SK-N-SH (cell line): Measurements from ENCODE around the gene BEND3. TPM values are rescaled to one million over a fixed set of nuclear protein-coding genes. Genes with fewer than 3 reads are reported as not detected.

Source experiments
- CTCF ChIA-PET: fragments of 300-600, 350-600 bp; formaldehyde crosslinking; extraction: SDS; loops from one replicate; lab custom pipeline; 2021; lab: Yijun Ruan, JAX
- POLR2A ChIA-PET: fragments of 350-600 bp; sonication (Branson Sonifier 250); formaldehyde crosslinking; extraction: SDS; loops from one replicate; lab custom pipeline; 2020; ENCODE audit warnings: antibody characterized with exemption, inconsistent platforms; lab: Yijun Ruan, JAX
- DNase-seq: peaks from one replicate; pipeline ENCODE4 v3.0.0; 2012
- H2AFZ ChIP-seq: fragments of 200-600 bp; sonication (generic); 2 replicates; pipeline ENCODE4 v1.8.1; 2016; ENCODE audit warnings: antibody characterized with exemption, mild to moderate bottlenecking, low read depth
- H3F3A ChIP-seq: fragments of 200-600 bp; sonication (generic); replicated peaks from 2 replicates; pipeline ENCODE3; 2016; ENCODE audit warnings: antibody characterized with exemption, mild to moderate bottlenecking; ENCODE audit not compliant: insufficient read depth
- H3K27ac ChIP-seq, 2 experiments: fragments of 200-500 bp in 1 of 2; fragments of 200-600 bp in 1 of 2; sonication (Bioruptor generic) in 1 of 2; sonication (generic), shearing (Covaris generic) in 1 of 2; 2 replicates each; pipeline versions ENCODE4 v1.5.1 to v1.6.1; 2014 to 2016; ENCODE audit warnings: low read depth in 2 of 2, inconsistent platforms in 1 of 2, low read length in 1 of 2, mild to moderate bottlenecking in 1 of 2, mixed read lengths in 1 of 2
- H3K27me3 ChIP-seq: fragments of 200-600 bp; sonication (generic), shearing (Covaris generic); 2 replicates; pipeline ENCODE4 v1.6.1; 2016; ENCODE audit warnings: mixed run types; ENCODE audit not compliant: insufficient read depth
- H3K36me3 ChIP-seq, 2 experiments: fragments of 200-500 bp in 1 of 2; fragments of 200-600 bp in 1 of 2; sonication (Bioruptor generic) in 1 of 2; sonication (generic) in 1 of 2; replicated peaks in 1 of 2; 2 replicates each; pipeline versions ENCODE3 to v1.5.1; 2014 to 2016; ENCODE audit warnings: low read length in 1 of 2, mild to moderate bottlenecking in 1 of 2; ENCODE audit not compliant: insufficient read depth in 2 of 2, control insufficient read depth in 1 of 2
- H3K4me1 ChIP-seq, 2 experiments: fragments of 200-500 bp in 1 of 2; fragments of 200-600 bp in 1 of 2; sonication (Bioruptor generic) in 1 of 2; sonication (generic), shearing (Covaris generic) in 1 of 2; 2 replicates each; pipeline versions ENCODE4 v1.5.1 to v1.6.1; 2014 to 2016; ENCODE audit warnings: low read depth in 1 of 2, low read length in 1 of 2, mixed run types in 1 of 2; ENCODE audit not compliant: insufficient read depth in 2 of 2, control insufficient read depth in 1 of 2
- H3K4me2 ChIP-seq: fragments of 200-600 bp; sonication (generic), shearing (Covaris generic); 2 replicates; pipeline ENCODE4 v1.6.1; 2017; ENCODE audit warnings: mixed run types
- H3K4me3 ChIP-seq, 2 experiments: fragments of 200-500 bp in 1 of 2; fragments of 200-600 bp in 1 of 2; sonication (Bioruptor generic) in 1 of 2; sonication (generic), shearing (Covaris generic) in 1 of 2; 2 replicates each; pipeline versions ENCODE4 v1.5.1 to v1.8.1; 2014 to 2016; ENCODE audit warnings: low read depth in 2 of 2, inconsistent platforms in 1 of 2, low read length in 1 of 2, mild to moderate bottlenecking in 1 of 2, mixed read lengths in 1 of 2, moderate library complexity in 1 of 2
- H3K79me2 ChIP-seq: fragments of 200-600 bp; sonication (generic); 2 replicates; pipeline ENCODE4 v1.8.1; 2017; ENCODE audit warnings: mild to moderate bottlenecking; ENCODE audit not compliant: insufficient read depth
- H3K9ac ChIP-seq: fragments of 200-600 bp; sonication (generic); 2 replicates; pipeline ENCODE4 v1.6.1; 2017; ENCODE audit warnings: mixed run types
- H3K9me2 ChIP-seq: fragments of 200-600 bp; sonication (generic); 2 replicates; pipeline ENCODE4 v1.6.1; 2017; ENCODE audit warnings: mixed run types
- H3K9me3 ChIP-seq: fragments of 200-600 bp; sonication (generic); 2 replicates; pipeline ENCODE4 v1.6.1; 2017; ENCODE audit warnings: mixed run types, mild to moderate bottlenecking, moderate library complexity
- H4K20me1 ChIP-seq: fragments of 200-600 bp; sonication (generic); 2 replicates; pipeline ENCODE4 v1.6.1; 2017; ENCODE audit warnings: mild to moderate bottlenecking, mixed run types; ENCODE audit not compliant: insufficient read depth
- EP300 ChIP-seq, 2 experiments: IDR thresholded peaks; 2 replicates each; pipeline versions ENCODE4 v1.4.0 to v1.6.1; 2012; ENCODE audit warnings: borderline replicate concordance in 1 of 2, low read depth in 1 of 2, low read length in 1 of 2
- EZH2phosphoT487 ChIP-seq: fragments of 200-600 bp; sonication (generic); IDR thresholded peaks from 2 replicates; pipeline ENCODE4 v1.6.1; 2017; ENCODE audit warnings: low read depth, mixed run types, mild to moderate bottlenecking, antibody characterized with exemption, moderate library complexity, borderline replicate concordance
- FOSL2 ChIP-seq: IDR thresholded peaks from 2 replicates; pipeline ENCODE4 v1.4.0; 2012; ENCODE audit warnings: low read depth, mild to moderate bottlenecking, moderate library complexity, borderline replicate concordance
- GABPA ChIP-seq: IDR thresholded peaks from 2 replicates; pipeline ENCODE4 v1.4.0; 2012; ENCODE audit warnings: low read depth, mild to moderate bottlenecking
- GATA2 ChIP-seq: sonication (generic); formaldehyde crosslinking; IDR thresholded peaks from 2 replicates; pipeline ENCODE4 v1.5.0; 2020; ENCODE audit warnings: mild to moderate bottlenecking, missing genetic modification reagents
- MXI1 ChIP-seq: IDR thresholded peaks from 2 replicates; pipeline ENCODE4 v1.6.1; 2012; ENCODE audit warnings: mild to moderate bottlenecking, low read depth, low read length, improper control_type of control experiment
- POLR2AphosphoS5 ChIP-seq: IDR thresholded peaks from 2 replicates; pipeline ENCODE4 v1.6.1; 2012; ENCODE audit warnings: low read depth, low read length
- RCOR1 ChIP-seq: fragments of 150-350 bp; IDR thresholded peaks from 2 replicates; pipeline ENCODE4 v1.6.1; 2017; ENCODE audit warnings: antibody characterized with exemption, low read length
- TCF12 ChIP-seq: IDR thresholded peaks from 2 replicates; pipeline ENCODE4 v1.4.0; 2012
- WGBS: methylation state at CpG from one replicate; pipeline ENCODE4 v1.1.6; 2017; ENCODE audit warnings: low lambda C conversion rate; 5-methylcytosine and 5-hydroxymethylcytosine counted together
- polyA plus RNA-seq, 3 experiments: library from polyadenylated mRNA; depleted of rRNA; stranded (reverse); fragments of >200 nt; gene quantifications; 2 replicates each; pipeline ENCODE4 v1.2.3, GENCODE V29; 2012
- TF ChIP-seq, protein P1 (sequence below): IDR thresholded peaks from 2 replicates; pipeline ENCODE4 v1.6.1; 2012; ENCODE audit warnings: mild to moderate bottlenecking, low read depth, low read length, moderate library complexity
- TF ChIP-seq, protein P2 (sequence below): IDR thresholded peaks from 2 replicates; pipeline ENCODE4 v1.4.0; 2012; ENCODE audit warnings: low read depth, borderline replicate concordance

BEND3 gene
- polyA plus RNA-seq, 1 of the 3 experiments (the other 2 are of a cell fraction), result 1.0 TPM

DNA sequence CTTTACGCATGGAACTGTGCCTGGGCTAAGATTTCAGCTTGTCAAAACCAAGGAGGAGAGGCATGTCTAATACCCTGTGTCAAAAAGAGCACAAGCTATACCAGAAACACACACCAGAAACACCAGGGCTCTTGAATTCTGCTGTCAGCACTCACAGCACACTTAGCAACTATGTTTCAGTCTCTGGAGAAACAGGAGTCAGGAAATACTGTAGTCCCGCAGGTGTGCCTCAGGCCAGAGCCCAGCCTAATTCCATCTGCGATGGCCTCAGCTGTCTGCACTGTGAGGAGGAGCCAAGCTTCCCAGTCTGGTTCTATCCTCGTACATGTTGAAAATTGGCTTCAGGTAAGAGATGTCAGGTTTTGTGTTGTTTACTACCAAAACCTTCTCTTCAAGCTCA lies 55.7 kb downstream of the BEND3 start:
- H3F3A ChIP-seq, result no peaks in the 10 kb centered on the region
- CTCF ChIA-PET, result interaction anchor here (1.4 kb wide), 1 partner anchor 13 kb away, joined by 3 read pairs; no protein-coding TSS in a partner anchor
- POLR2A ChIA-PET, result interaction anchor here (0.6 to 1.2 kb wide), 2 partner anchors 54 to 657 kb away, joined by 3 to 4 read pairs; no protein-coding TSS in a partner anchor
- TF ChIP-seq MXI1 (no peak), TCF12 (no peak)
- TF ChIP-seq, all 33 proteins: peak for 0
- Histone ChIP-seq H3K4me1 (peaks cover 0 to 2% of the 10 kb centered on the region in 2 experiments; a peak in 1 of 4 replicates), H3K27ac (no peak overlapping the region), H3K9me3 (no peaks in the 10 kb centered on the region), H2AFZ (no peak overlapping the region), H4K20me1 (no peaks in the 10 kb centered on the region), H3K9me2 (no peaks in the 10 kb centered on the region), H3K4me2 (no peak overlapping the region), H3K27me3 (no peaks in the 10 kb centered on the region), H3K4me3 (no peak overlapping the region), H3K9ac (no peak overlapping the region), H3K36me3 (no peaks in the 10 kb centered on the region), H3K79me2 (no peaks in the 10 kb centered on the region)
- DNase-seq, result no peak
- 94% methylated on average over 3 of the region's 4 CpGs for WGBS

DNA sequence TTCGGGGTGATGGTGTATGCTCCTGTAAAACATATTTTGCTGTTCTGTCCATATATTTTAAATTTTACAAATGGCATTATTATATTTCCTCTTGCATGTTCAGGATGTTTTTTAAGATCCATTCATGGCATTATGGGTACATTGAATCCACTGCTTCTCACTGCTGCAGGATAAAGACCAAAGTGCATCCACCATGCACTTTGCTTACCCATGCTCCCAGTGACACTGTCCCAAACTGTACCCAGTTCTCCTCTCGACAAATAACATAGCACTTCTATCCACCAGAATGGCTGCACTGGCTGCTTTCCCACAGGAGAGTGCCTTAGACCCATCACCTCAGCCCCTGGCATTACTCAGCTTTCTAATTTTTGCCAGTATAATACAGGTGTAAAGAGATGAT lies 57.6 kb downstream of the BEND3 start:
- no peak overlapping the region for H3K9ac ChIP-seq
- no peaks in the 10 kb centered on the region for H3K79me2 ChIP-seq
- DNase-seq, result no peak
- no peak for TF ChIP-seq TCF12
- TF ChIP-seq, protein P1, sequence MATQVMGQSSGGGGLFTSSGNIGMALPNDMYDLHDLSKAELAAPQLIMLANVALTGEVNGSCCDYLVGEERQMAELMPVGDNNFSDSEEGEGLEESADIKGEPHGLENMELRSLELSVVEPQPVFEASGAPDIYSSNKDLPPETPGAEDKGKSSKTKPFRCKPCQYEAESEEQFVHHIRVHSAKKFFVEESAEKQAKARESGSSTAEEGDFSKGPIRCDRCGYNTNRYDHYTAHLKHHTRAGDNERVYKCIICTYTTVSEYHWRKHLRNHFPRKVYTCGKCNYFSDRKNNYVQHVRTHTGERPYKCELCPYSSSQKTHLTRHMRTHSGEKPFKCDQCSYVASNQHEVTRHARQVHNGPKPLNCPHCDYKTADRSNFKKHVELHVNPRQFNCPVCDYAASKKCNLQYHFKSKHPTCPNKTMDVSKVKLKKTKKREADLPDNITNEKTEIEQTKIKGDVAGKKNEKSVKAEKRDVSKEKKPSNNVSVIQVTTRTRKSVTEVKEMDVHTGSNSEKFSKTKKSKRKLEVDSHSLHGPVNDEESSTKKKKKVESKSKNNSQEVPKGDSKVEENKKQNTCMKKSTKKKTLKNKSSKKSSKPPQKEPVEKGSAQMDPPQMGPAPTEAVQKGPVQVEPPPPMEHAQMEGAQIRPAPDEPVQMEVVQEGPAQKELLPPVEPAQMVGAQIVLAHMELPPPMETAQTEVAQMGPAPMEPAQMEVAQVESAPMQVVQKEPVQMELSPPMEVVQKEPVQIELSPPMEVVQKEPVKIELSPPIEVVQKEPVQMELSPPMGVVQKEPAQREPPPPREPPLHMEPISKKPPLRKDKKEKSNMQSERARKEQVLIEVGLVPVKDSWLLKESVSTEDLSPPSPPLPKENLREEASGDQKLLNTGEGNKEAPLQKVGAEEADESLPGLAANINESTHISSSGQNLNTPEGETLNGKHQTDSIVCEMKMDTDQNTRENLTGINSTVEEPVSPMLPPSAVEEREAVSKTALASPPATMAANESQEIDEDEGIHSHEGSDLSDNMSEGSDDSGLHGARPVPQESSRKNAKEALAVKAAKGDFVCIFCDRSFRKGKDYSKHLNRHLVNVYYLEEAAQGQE, result no peak
- no peak for TF ChIP-seq MXI1
- no peak for TF ChIP-seq RCOR1
- no peak for TF ChIP-seq EP300 (IDR thresholded peaks at IDR 0.05; ENCODE audit: borderline replicate concordance in 1 of 2, low read depth in 1 of 2, low read length in 1 of 2)
- TF ChIP-seq FOSL2, result no peak
- TF ChIP-seq, protein P2, sequence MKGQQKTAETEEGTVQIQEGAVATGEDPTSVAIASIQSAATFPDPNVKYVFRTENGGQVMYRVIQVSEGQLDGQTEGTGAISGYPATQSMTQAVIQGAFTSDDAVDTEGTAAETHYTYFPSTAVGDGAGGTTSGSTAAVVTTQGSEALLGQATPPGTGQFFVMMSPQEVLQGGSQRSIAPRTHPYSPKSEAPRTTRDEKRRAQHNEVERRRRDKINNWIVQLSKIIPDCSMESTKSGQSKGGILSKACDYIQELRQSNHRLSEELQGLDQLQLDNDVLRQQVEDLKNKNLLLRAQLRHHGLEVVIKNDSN, result no peak
- TF ChIP-seq GATA2 (CRISPR knock-in tag), result no peak
- no peak for TF ChIP-seq GABPA
- no peak for TF ChIP-seq POLR2AphosphoS5
- no peak for TF ChIP-seq EZH2phosphoT487
- TF ChIP-seq, all 33 proteins: peak for 0
- Histone ChIP-seq H3K9me3 (no peaks in the 10 kb centered on the region), H3K9me2 (no peaks in the 10 kb centered on the region), H3K4me3 (no peak overlapping the region), H3K27ac (no peak overlapping the region), H3F3A (no peaks in the 10 kb centered on the region), H2AFZ (no peak overlapping the region), H3K36me3 (no peaks in the 10 kb centered on the region), H3K4me2 (no peak overlapping the region), H3K27me3 (no peaks in the 10 kb centered on the region), H3K4me1 (no peaks in the 10 kb centered on the region), H4K20me1 (no peaks in the 10 kb centered on the region)
- ChIA-PET CTCF (no interaction called here), POLR2A (no interaction called here)
- WGBS, result 85% methylated on average over 2 of the region's 2 CpGs
